CMK (cell line): Measurements from ENCODE around the gene PLVAP.

Source experiments
- DNase-seq: peaks from one replicate; pipeline ENCODE4 v3.0.0-alpha.2; 2010; ENCODE audit warnings: low read depth

The PLVAP gene

GRCh38 chr19:17357078-17357666 is 20.0 kb downstream of the PLVAP start:
- DNase-seq, result no peak

- no peak for DNase-seq
Observed at GRCh38 chr19:17353386-17353785, 23.8 kb downstream of the PLVAP start.

GRCh38 chr19:17352608-17353280 is 24.4 kb downstream of the PLVAP start:
- DNase-seq, result peak; percentile 76

- DNase-seq, result no peak
Observed at GRCh38 chr19:17351815-17352435, 25.2 kb downstream of the PLVAP start.

- no peak for DNase-seq
Observed at GRCh38 chr19:17348700-17349099, 28.4 kb downstream of the PLVAP start.

- DNase-seq, result no peak
Observed at GRCh38 chr19:17347877-17348276, 29.3 kb downstream of the PLVAP start.

GRCh38 chr19:17347361-17347760 is 29.8 kb downstream of the PLVAP start:
- no peak for DNase-seq

GRCh38 chr19:17346109-17346671 is 31.0 kb downstream of the PLVAP start:
- DNase-seq, result no peak

GRCh38 chr19:17341845-17342244 is 35.3 kb downstream of the PLVAP start:
- DNase-seq, result no peak

- no peak for DNase-seq
Observed at GRCh38 chr19:17341386-17341785, 35.8 kb downstream of the PLVAP start.

GRCh38 chr19:17340871-17341357 is 36.2 kb downstream of the PLVAP start:
- DNase-seq, result no peak

- DNase-seq, result no peak
Observed at GRCh38 chr19:17340302-17340870, 36.8 kb downstream of the PLVAP start.

- no peak for DNase-seq
Observed at GRCh38 chr19:17339088-17339741, 37.9 kb downstream of the PLVAP start.

GRCh38 chr19:17338433-17339078 is 38.6 kb downstream of the PLVAP start:
- DNase-seq, result no peak

- DNase-seq, result no peak
Observed at GRCh38 chr19:17337675-17338432, 39.3 kb downstream of the PLVAP start.

GRCh38 chr19:17336872-17337674 is 40.1 kb downstream of the PLVAP start, which contains the start of gene GTPBP3:
GTPBP3 (plus strand) TSS chr19:17337553; CDS start chr19:17337612, 59 bp downstream.
- peak; percentile 92 for DNase-seq

- DNase-seq, result no peak
Observed at GRCh38 chr19:17335575-17335974, 41.6 kb downstream of the PLVAP start.

GRCh38 chr19:17334414-17335409 is 42.4 kb downstream of the PLVAP start, which contains the start of gene ANO8:
ANO8 (minus strand) TSS chr19:17334855; CDS start chr19:17334670, 185 bp downstream.
- peak; percentile 87 for DNase-seq
